ENCODE data around the gene BPTF.

- no peak for TF ChIP-seq EZH2 (IDR thresholded peaks at IDR 0.05)
- TF ChIP-seq POLR2AphosphoS5 (IDR thresholded peaks at IDR 0.05; ENCODE audit: borderline replicate concordance, low read depth, low read length) = no peak
- no peak for TF ChIP-seq FOXP2 (optimal IDR thresholded peaks at IDR 0.05; ENCODE audit: control extremely low read depth, extremely low read length, insufficient read depth)
Observed at GRCh38 chr17:68021963-68022362, 196.7 kb downstream of the BPTF start.
